ENCODE results near the gene SPTB.

SPTB gene

GRCh38 chr14:64782196-64782595 is 97.5 kb downstream of the SPTB start:
- no peak for DNase-seq

GRCh38 chr14:64779472-64779871 is 100.2 kb downstream of the SPTB start:
- DNase-seq = no peak

DNA sequence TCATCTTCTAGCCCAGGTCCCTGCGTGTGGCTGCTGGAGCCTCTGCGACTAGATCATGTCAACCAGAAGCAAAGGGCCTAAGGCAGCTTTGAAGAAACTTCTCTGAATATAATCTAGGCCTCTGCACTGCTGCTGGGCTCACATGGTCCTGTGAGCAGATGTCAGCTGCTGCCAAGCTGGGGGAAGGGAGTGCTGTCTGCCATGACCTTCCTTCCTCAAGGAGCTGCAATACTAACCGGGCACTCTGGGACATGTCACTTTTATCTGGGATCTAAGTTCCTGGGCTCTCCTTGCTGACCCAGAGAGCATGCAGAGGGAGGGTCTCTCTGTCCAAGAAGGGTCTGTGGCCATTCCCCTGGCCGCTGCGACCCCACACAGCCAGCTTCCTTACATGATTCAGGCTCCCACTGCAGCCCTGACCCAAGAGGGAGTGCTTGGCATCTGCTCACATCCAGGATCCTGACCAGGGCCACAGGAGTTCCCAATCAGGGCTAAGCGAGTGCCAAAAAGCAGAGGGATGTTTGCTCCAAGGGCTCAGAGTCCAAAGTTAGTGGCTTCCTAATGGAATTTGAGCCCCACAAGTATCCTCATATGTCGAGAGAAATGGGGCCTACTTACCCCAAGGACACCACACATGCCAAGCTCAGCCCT is 101.5 kb downstream of the SPTB start:
- no peak for DNase-seq

DNA sequence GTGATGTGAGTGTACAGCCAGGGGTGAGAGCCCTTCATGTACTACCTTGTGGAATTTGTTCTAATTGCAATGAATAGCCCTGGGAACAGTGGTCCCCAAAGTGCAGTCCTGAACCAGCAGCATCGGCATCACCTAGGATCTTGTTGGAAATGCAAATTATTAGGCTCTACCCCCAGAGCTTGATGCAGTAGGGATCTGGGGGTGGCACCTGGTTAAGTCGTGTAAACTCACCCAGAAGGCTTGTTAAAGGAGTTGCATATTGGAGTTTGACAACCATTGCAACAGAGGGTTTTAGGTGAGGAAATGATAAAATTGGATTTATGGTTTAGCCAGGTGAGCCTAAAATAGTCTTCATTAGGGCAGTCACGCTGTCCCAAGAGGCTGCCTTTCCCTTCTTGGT is 102.2 kb downstream of the SPTB start:
- DNase-seq = no peak

DNA sequence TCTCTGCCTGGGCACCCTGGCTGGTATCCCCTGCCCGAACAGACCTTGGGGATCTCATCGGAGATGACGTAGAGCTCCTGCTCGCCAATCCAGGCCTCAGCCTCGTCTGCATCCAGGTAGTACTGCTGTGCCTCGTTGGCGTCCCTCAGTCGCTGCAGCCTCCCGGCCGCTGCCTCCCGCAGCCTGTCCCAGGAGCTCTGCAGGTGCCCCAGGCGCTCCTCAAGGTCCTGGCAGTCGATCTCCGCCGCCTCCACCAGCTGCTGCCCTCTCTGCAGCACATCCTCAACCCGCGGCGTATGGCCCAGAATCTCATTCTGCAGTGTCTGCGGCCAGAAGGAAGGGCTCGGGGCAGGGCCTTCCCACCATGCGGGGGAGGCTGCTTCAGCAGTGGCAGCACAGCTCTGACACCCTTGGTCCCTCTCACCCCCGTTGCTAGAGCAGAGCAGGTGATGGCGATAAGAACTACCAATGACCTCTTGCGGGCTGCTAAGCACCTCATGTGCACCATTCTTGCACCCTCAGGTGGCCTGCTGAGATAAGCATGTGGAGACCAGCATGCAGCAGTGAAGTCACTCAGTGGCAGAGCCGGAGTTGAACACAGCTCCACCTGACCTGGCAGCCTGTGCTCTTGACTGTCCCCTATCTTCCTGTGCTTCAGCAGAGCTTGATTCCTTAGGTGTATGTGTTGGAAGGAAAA is 104.5 kb downstream of the SPTB start:
- DNase-seq = no peak

GRCh38 chr14:64774272-64774671 is 105.4 kb downstream of the SPTB start:
- DNase-seq = no peak

GRCh38 chr14:64773577-64773976 is 106.1 kb downstream of the SPTB start:
- no peak for DNase-seq

DNA sequence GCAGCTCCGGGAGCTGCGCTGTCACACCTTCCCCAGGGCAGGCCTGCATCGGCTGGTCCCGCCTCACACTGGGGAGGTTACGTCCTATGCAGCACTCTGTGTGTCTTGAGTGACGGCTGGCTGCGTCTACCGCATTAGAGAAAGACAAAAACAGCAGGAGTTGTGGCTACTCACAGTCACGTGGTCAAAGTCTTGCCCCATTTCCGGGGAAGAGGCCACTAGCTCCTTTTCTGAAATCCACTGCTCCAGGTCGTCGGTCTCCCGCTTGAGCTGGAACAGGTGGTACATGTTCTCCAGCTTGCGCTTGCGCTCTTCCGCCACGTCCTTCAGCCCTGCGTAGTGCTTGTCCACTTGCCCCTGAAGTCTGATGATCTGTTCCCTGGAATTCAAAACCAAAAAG is 106.7 kb downstream of the SPTB start:
- DNase-seq = no peak

GRCh38 chr14:64772397-64772950 is 107.2 kb downstream of the SPTB start:
- DNase-seq = no peak

- no peak for DNase-seq
Observed at GRCh38 chr14:64771161-64771560, 108.5 kb downstream of the SPTB start.

GRCh38 chr14:64770751-64771150 is 109.0 kb downstream of the SPTB start:
- DNase-seq = no peak

DNA sequence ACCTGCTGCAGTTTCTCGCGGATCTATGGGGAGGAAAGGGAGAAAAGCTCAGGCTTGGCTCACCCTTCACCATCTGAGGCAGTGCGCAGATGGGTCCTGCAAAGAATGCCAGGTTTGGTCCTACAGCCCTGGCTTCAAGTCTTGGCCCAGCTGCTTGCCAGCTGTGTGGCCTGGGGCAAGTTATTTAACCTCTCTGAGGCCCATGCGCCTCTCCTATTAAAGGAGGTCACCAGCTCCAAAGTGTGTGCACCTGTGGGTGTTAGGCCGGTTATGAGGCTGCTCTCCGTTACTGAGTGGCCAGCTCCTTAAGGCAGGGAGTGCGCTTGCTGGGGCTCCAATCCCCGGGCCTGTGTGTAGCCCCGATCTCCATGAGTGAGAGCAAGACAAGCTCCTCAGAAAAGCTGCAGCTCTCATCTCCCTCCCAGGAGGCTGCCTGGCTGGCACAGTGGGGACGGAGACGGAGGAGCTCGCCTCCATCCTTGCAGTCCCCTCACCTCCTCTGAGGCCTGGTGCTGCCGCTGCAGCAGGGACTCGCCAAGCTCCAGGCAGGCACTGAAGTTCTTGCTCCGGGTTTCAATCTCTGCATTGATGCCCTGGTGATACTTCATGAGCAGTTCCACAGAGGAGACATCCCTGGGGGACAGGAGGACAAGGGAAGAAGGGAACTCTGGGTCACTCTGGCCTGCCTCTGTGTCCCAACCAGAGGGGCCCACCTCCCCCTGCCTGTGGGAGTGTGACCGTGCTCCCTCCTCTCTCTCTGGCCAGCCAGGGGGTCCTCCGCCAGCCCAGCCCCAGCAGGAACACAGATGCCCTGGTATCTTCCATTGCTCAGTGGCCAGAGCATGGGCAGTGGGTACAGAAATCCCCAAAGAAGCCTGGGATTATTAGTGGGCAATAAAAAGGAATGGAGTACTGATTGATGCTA is 110.3 kb downstream of the SPTB start:
- no peak for DNase-seq

- DNase-seq = no peak
Observed at GRCh38 chr14:64768401-64769095, 111.2 kb downstream of the SPTB start.

DNA sequence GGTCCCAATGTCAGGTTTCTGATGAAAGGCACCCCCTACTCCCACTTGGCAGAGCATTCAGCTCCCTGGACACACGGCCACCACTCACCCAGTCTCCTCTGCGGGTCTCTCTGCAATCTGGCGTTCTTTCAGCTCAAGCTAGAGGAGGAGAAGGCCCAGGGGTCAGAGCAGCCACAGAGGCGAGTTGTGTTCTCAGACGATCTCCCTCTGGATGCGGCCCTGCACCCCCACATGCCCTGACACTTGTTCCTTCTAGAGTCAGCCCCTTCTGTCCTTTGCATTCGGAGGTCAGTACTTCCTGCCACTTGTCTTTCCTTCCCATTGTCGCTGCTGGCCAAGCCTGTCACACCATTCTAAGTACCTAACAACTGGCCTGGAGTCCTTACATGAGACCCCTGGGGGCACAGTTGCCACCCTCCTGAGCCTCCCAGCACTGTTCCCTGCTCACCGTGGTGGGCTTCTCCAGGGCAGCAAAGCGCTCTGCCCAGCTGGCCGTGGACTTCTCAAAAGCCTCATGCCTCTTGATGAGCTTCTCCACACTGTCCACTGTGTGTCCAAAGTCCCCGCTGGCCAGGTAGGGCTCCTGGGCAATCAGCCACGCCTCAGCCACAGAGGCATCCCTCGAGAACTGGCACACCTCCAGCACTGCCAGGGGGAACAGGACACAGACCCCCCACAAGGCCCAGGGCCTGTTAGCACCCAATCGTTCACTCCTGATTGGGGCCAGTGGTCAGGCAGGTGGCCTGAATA is 112.3 kb downstream of the SPTB start:
- DNase-seq = no peak

GRCh38 chr14:64766430-64767151 is 113.1 kb downstream of the SPTB start:
- DNase-seq = no peak

- DNase-seq = no peak
Observed at GRCh38 chr14:64765740-64766302, 113.9 kb downstream of the SPTB start.

DNA sequence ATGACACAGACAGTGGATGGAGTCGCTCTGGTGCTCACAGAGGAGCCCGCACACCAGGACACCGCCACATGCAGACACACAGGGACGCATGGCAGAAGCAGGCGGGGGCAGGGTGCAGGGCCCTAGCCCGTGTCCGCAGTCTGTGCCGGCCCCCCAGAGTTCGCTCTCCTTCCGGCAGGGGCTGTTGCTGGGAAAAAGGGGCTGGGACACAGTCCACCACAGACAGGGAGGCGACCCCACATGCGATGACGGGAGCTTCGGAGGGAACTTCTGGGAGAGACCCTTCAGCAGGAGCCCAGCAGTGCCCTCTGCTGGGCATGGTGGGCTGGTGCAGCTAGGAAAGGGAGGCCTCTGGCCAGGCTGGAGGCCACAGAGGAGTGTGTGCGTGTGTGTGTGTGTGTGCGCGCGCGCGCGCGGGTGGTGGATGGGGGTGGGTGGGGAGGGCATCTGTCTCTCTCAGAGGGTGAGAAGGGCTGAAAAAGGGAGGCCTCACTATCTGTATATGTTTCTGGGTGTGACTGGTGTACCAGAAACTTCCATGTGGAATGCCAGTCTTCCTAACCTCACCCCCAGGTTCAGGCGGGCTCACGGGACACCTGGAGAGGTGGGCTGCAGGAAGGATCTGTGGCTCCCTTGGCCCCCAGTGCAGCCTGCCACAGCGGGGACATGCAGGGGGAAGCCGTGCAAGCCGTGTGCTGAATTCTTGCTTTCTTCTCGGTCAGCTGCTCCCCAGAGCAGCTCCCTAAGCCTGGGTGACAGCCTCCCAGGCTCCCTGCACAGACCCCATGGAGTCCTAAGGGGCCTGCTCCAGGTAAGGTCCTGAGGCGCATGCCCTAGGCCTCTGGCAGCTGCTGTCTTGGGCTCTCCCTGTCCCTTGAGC is 114.8 kb downstream of the SPTB start:
- DNase-seq = peak; percentile 65 to 79

DNA sequence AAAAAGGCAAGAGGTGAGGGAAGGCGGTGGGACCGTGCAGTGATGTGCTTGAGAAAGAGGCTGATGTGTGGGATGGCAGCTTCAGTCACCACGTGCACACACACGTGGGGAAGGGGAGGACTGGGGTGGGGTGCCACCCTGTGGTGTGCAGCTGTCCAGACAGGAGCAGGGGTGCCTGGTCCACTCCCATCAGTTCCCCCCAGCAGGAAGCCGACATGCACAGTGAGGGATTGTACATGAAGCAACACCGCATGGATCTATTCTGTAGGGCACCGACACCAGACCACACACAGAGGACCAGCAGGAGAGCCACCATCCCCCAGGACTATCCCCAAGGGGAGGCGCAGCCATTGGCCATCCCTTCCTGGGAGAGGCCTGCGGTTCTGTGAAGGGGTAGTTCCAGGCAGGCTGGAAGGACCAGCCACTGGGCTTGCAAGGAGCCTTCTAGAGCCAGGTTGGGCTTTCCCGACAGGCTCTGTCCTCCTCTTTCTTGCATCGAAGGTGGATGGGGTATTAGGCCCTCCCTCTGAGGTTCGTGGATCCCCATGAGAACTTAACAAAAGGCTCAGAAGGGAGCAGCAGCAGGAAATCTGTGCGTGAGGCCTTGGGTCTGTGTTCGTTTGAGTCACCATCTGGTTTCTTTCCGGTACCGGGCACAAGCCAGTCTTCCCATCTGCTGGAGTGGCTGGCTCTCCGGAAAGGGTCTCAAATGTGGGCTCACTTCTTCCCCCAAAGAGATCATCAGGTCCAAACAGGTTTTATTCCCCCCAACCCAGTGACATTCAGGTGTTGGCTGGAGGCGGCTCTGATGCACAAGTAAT is 115.7 kb downstream of the SPTB start:
- no peak for DNase-seq

Measured in CD4-positive, alpha-beta T cell treated with Interferon alpha-2 for 1 hour (primary cell).